Astrocyte (in vitro differentiated cells and primary cell): ENCODE results near the gene CLDN20. TPM values are rescaled to one million over a fixed set of nuclear protein-coding genes. Genes with fewer than 3 reads are reported as not detected.
"Not testable (repeated sequence)": the region's sequence is repeated elsewhere in the genome, so short reads cannot be mapped to it uniquely, and the experiment has no call there.

Experiments used
- DNase-seq: peaks from one replicate; pipeline ENCODE4 v3.0.0-alpha.2; 2010; ENCODE audit warnings: low read depth
- FAIRE-seq: peaks from 2 replicates; lab custom pipeline; 2011; peaks lifted over from hg19 to GRCh38; lab: Jason Lieb, UNC
- H2AFZ ChIP-seq: 2 replicates; pipeline ENCODE4 v1.6.0; 2012; ENCODE audit warnings: low read depth, low read length, inconsistent platforms
- H3K27ac ChIP-seq: 2 replicates; pipeline ENCODE4 v1.5.1; 2011; ENCODE audit warnings: low read depth, low read length, inconsistent platforms
- H3K27me3 ChIP-seq: 2 replicates; pipeline ENCODE4 v1.6.0; 2011; ENCODE audit warnings: low read length, inconsistent platforms; ENCODE audit not compliant: insufficient read depth
- H3K36me3 ChIP-seq: 2 replicates; pipeline ENCODE4 v1.5.1; 2011; ENCODE audit warnings: low read length, inconsistent platforms; ENCODE audit not compliant: insufficient read depth
- H3K4me1 ChIP-seq: 2 replicates; pipeline ENCODE4 v1.5.1; 2011; ENCODE audit warnings: low read length, inconsistent platforms; ENCODE audit not compliant: insufficient read depth
- H3K4me2 ChIP-seq: 2 replicates; pipeline ENCODE4 v1.6.0; 2012; ENCODE audit warnings: low read length, inconsistent platforms
- H3K4me3 ChIP-seq: 2 replicates; pipeline ENCODE4 v1.5.1; 2011; ENCODE audit warnings: low read depth, mild to moderate bottlenecking, low read length, inconsistent platforms; ENCODE audit not compliant: insufficient read depth
- H3K79me2 ChIP-seq: 2 replicates; pipeline ENCODE4 v1.6.0; 2012; ENCODE audit warnings: mild to moderate bottlenecking, low read length, inconsistent platforms; ENCODE audit not compliant: insufficient read depth
- H3K9ac ChIP-seq: 2 replicates; pipeline ENCODE4 v1.6.0; 2012; ENCODE audit warnings: mild to moderate bottlenecking, low read length, inconsistent platforms
- H3K9me3 ChIP-seq: 2 replicates; pipeline ENCODE4 v1.5.1; 2012; ENCODE audit warnings: low read depth, mild to moderate bottlenecking, low read length, inconsistent platforms; ENCODE audit not compliant: insufficient read depth
- H4K20me1 ChIP-seq: 2 replicates; pipeline ENCODE4 v1.6.0; 2012; ENCODE audit warnings: low read length, inconsistent platforms; ENCODE audit not compliant: insufficient read depth
- H3K27ac Mint-ChIP-seq: one replicate; pipeline ENCODE4 v1.8.0; 2021; ENCODE audit warnings: mild to moderate bottlenecking, mixed read lengths; ENCODE audit not compliant: unreplicated experiment
- H3K27me3 Mint-ChIP-seq: one replicate; pipeline ENCODE4 v1.8.0; 2021; ENCODE audit warnings: low read depth, mixed read lengths; ENCODE audit not compliant: unreplicated experiment
- H3K36me3 Mint-ChIP-seq: one replicate; pipeline ENCODE4 v1.8.0; 2021; ENCODE audit warnings: low read depth, mixed read lengths; ENCODE audit not compliant: unreplicated experiment
- H3K4me1 Mint-ChIP-seq: one replicate; pipeline ENCODE4 v1.8.0; 2021; ENCODE audit warnings: low read depth, mixed read lengths; ENCODE audit not compliant: unreplicated experiment
- H3K4me3 Mint-ChIP-seq: one replicate; pipeline ENCODE4 v1.8.0; 2021; ENCODE audit warnings: mild to moderate bottlenecking, moderate library complexity, mixed read lengths; ENCODE audit not compliant: unreplicated experiment
- H3K9me3 Mint-ChIP-seq: one replicate; pipeline ENCODE4 v1.8.0; 2021; ENCODE audit warnings: mild to moderate bottlenecking, mixed read lengths; ENCODE audit not compliant: unreplicated experiment
- CTCF ChIP-seq: IDR thresholded peaks from 2 replicates; pipeline ENCODE4 v1.5.1; 2011; ENCODE audit warnings: low read depth, mild to moderate bottlenecking, inconsistent platforms, low read length, moderate library complexity; ENCODE audit not compliant: insufficient read depth
- EZH2 ChIP-seq: IDR thresholded peaks from 2 replicates; pipeline ENCODE4 v1.6.1; 2012; ENCODE audit warnings: mild to moderate bottlenecking, low read length, inconsistent platforms; ENCODE audit not compliant: insufficient read depth
- total RNA-seq: library from RNA; stranded (reverse); gene quantifications from 2 replicates; pipeline ENCODE4 v1.2.1, GENCODE V29; 2021

Gene CLDN20
- total RNA-seq, 1 donor from 2014 or later: not detected

GRCh38 chr6:155268088-155268867 lies 4.5 kb downstream of the CLDN20 start:
- H3K4me1 ChIP-seq: peaks cover 11% of the 10 kb centered on the region
- H3K9ac ChIP-seq, H3K4me3 ChIP-seq, H3K27me3 ChIP-seq, H3K36me3 ChIP-seq, FAIRE-seq, H3K27ac Mint-ChIP-seq, H3K27ac ChIP-seq, H3K4me3 Mint-ChIP-seq, H2AFZ ChIP-seq, H3K79me2 ChIP-seq, H4K20me1 ChIP-seq, H3K9me3 Mint-ChIP-seq, H3K36me3 Mint-ChIP-seq, H3K4me2 ChIP-seq, H3K27me3 Mint-ChIP-seq, H3K9me3 ChIP-seq: not testable (repeated sequence)
- peak; percentile 81 for TF ChIP-seq CTCF
- peak; percentile 58 for DNase-seq
- peaks cover 13% of the 10 kb centered on the region for H3K4me1 Mint-ChIP-seq

- Mint-ChIP-seq H3K27me3 (no peaks in the 10 kb centered on the region), H3K4me3 (no peak overlapping the region), H3K36me3 (peaks cover 2% of the 10 kb centered on the region), H3K4me1 (peaks cover 17% of the 10 kb centered on the region), H3K27ac (no peak overlapping the region), H3K9me3 (no peaks in the 10 kb centered on the region)
- Histone ChIP-seq H3K79me2 (no peaks in the 10 kb centered on the region), H3K4me3 (no peak overlapping the region), H3K27ac (no peak overlapping the region), H3K27me3 (no peaks in the 10 kb centered on the region), H3K9me3 (no peaks in the 10 kb centered on the region), H3K4me2 (no peak overlapping the region), H3K4me1 (peaks cover 24% of the 10 kb centered on the region), H3K36me3 (peaks cover 2% of the 10 kb centered on the region), H3K9ac (no peak overlapping the region), H2AFZ (no peak overlapping the region), H4K20me1 (no peaks in the 10 kb centered on the region)
- no peak for TF ChIP-seq CTCF
- TF ChIP-seq EZH2: no peak
- DNase-seq: no peak
- FAIRE-seq: no peak
These were observed 6.0 kb downstream of the CLDN20 start for GRCh38 chr6:155269765-155270164.

- H3K4me3 Mint-ChIP-seq: no peak overlapping the region
- peaks cover 18% of the 10 kb centered on the region for H3K4me1 Mint-ChIP-seq
- TF ChIP-seq EZH2 (no peak), CTCF (no peak)
- peaks cover 2% of the 10 kb centered on the region for H3K36me3 Mint-ChIP-seq
- FAIRE-seq (no peak), DNase-seq (no peak)
- H3K27ac Mint-ChIP-seq: no peak overlapping the region
- no peak overlapping the region for H3K4me2 ChIP-seq
- no peaks in the 10 kb centered on the region for H3K9me3 Mint-ChIP-seq
- H3K4me1 ChIP-seq: peaks cover 24% of the 10 kb centered on the region
- H3K9ac ChIP-seq: no peak overlapping the region
- H3K36me3 ChIP-seq: peaks cover 2% of the 10 kb centered on the region
- H3K79me2 ChIP-seq: no peaks in the 10 kb centered on the region
- no peaks in the 10 kb centered on the region for H4K20me1 ChIP-seq
- no peak overlapping the region for H2AFZ ChIP-seq
- H3K9me3 ChIP-seq: no peaks in the 10 kb centered on the region
- H3K4me3 ChIP-seq: no peak overlapping the region
- H3K27ac ChIP-seq: no peak overlapping the region
- H3K27me3 Mint-ChIP-seq: no peaks in the 10 kb centered on the region
- no peaks in the 10 kb centered on the region for H3K27me3 ChIP-seq
These were observed 6.8 kb downstream of the CLDN20 start for GRCh38 chr6:155270561-155271091.
